ENCODE measurements around the gene TCF15. TPM values are rescaled to one million over a fixed set of nuclear protein-coding genes. Genes with fewer than 3 reads are reported as not detected.

Gene TCF15
- total and polyA plus RNA-seq, 2 of the 13 experiments (the other 11 are each of a cell fraction or from before 2014, with no cell fraction given): not detected

DNA sequence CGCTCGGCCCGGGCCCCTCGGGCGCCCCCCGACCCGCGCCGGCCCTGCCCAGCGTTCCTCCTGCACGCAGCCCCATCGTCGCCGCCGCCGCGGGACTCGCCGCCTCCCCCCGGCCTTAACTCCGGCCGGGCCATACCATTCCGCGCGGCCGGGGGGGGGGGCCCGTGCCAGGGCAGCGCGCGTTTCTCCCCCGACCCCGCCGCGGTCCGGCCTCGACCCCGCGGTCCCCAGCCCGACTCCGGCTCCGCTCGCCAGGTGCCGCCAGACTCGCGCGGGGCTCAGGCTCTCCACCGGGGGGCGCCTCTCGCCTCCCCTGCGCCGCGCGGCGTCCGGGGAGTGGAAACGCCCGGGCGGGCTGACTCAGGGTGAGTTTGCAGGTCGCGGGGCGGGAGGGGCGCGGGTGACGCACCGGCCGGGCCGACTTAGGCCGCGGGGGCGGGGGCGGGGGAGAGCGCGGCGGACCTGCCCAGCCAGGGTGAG is 43.0 kb upstream of the TCF15 start, which contains the start of gene SRXN1 (continued):
- TF ChIP-seq, protein P1, sequence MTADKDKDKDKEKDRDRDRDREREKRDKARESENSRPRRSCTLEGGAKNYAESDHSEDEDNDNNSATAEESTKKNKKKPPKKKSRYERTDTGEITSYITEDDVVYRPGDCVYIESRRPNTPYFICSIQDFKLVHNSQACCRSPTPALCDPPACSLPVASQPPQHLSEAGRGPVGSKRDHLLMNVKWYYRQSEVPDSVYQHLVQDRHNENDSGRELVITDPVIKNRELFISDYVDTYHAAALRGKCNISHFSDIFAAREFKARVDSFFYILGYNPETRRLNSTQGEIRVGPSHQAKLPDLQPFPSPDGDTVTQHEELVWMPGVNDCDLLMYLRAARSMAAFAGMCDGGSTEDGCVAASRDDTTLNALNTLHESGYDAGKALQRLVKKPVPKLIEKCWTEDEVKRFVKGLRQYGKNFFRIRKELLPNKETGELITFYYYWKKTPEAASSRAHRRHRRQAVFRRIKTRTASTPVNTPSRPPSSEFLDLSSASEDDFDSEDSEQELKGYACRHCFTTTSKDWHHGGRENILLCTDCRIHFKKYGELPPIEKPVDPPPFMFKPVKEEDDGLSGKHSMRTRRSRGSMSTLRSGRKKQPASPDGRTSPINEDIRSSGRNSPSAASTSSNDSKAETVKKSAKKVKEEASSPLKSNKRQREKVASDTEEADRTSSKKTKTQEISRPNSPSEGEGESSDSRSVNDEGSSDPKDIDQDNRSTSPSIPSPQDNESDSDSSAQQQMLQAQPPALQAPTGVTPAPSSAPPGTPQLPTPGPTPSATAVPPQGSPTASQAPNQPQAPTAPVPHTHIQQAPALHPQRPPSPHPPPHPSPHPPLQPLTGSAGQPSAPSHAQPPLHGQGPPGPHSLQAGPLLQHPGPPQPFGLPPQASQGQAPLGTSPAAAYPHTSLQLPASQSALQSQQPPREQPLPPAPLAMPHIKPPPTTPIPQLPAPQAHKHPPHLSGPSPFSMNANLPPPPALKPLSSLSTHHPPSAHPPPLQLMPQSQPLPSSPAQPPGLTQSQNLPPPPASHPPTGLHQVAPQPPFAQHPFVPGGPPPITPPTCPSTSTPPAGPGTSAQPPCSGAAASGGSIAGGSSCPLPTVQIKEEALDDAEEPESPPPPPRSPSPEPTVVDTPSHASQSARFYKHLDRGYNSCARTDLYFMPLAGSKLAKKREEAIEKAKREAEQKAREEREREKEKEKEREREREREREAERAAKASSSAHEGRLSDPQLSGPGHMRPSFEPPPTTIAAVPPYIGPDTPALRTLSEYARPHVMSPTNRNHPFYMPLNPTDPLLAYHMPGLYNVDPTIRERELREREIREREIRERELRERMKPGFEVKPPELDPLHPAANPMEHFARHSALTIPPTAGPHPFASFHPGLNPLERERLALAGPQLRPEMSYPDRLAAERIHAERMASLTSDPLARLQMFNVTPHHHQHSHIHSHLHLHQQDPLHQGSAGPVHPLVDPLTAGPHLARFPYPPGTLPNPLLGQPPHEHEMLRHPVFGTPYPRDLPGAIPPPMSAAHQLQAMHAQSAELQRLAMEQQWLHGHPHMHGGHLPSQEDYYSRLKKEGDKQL (CRISPR knock-in tag; IDR thresholded peaks at IDR 0.05; ENCODE audit: low read depth): peak; percentile 67; the same call in 1 of the 2 replicates
- TF ChIP-seq TBX3 (IDR thresholded peaks at IDR 0.05; ENCODE audit: borderline replicate concordance) (no peak), CHD4 (IDR thresholded peaks at IDR 0.05; ENCODE audit: borderline replicate concordance, low read length) (no peak), YY1 (IDR thresholded peaks at IDR 0.05; ENCODE audit: insufficient read depth, insufficient replicate concordance, low read depth, low read length) (peak; percentile 82), REL (CRISPR knock-in tag; conservative IDR thresholded peaks at IDR 0.05) (peak; percentile 24; the same call in 1 of the 2 replicates), GLI4 (CRISPR knock-in tag; IDR thresholded peaks at IDR 0.05; ENCODE audit: borderline replicate concordance) (peak; percentile 67; the same call in 1 of the 2 replicates), DNMT3B (CRISPR knock-in tag; conservative IDR thresholded peaks at IDR 0.05) (no peak), CENPBD1 (CRISPR knock-in tag; IDR thresholded peaks at IDR 0.05; ENCODE audit: borderline replicate concordance, low read depth) (no peak; the same call in 1 of the 2 replicates), ISX (CRISPR knock-in tag; conservative IDR thresholded peaks at IDR 0.05) (no peak), ZNF264 (CRISPR knock-in tag; IDR thresholded peaks at IDR 0.05) (no peak), FOXP1 (IDR thresholded peaks at IDR 0.05) (no peak), FOXP1 (CRISPR knock-in tag; IDR thresholded peaks at IDR 0.05) (peak; percentile 43), ZNF703 (CRISPR knock-in tag; IDR thresholded peaks at IDR 0.05; ENCODE audit: borderline replicate concordance) (no peak), CTCF (CRISPR knock-in tag; IDR thresholded peaks at IDR 0.05) (peak; percentile 91), SP4 (CRISPR knock-in tag; IDR thresholded peaks at IDR 0.05) (peak; percentile 50), FOXM1 (CRISPR knock-in tag; IDR thresholded peaks at IDR 0.05) (no peak), ZNF121 (CRISPR knock-in tag; IDR thresholded peaks at IDR 0.05) (no peak), NR2C2 (CRISPR knock-in tag; IDR thresholded peaks at IDR 0.05; ENCODE audit: borderline replicate concordance) (peak; percentile 80), HNF4G (IDR thresholded peaks at IDR 0.05; ENCODE audit: borderline replicate concordance, low read depth, low read length) (peak; percentile 2; the same call in 1 of the 2 replicates), HNF4G (CRISPR knock-in tag; IDR thresholded peaks at IDR 0.05; ENCODE audit: borderline replicate concordance, low read depth) (0 out of 2 replicates have a peak, but pooled peaks have one; percentile 12), POLR2G (IDR thresholded peaks at IDR 0.05; ENCODE audit: low read depth, low read length) (peak; percentile 37; the same call in 1 of the 2 replicates)
- TF ChIP-seq, protein P2, sequence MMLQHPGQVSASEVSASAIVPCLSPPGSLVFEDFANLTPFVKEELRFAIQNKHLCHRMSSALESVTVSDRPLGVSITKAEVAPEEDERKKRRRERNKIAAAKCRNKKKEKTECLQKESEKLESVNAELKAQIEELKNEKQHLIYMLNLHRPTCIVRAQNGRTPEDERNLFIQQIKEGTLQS (CRISPR knock-in tag; IDR thresholded peaks at IDR 0.05): peak; percentile 80

All from HepG2 (cell line).